WTC11 (cell line): ENCODE data around the gene TLR10. TPM values are rescaled to one million over a fixed set of nuclear protein-coding genes. Genes with fewer than 3 reads are reported as not detected.

Experiments used
- ATAC-seq: fragments of 200-7000 bp; cut with Tn5 transposase; 2 replicates; pipeline ENCODE4 v1.10.0; 2021; ENCODE audit warnings: mild to moderate bottlenecking, moderate library complexity
- CTCF ChIA-PET: fragments of 300-600 bp; sonication (Branson Sonifier 250); formaldehyde crosslinking; loops from one replicate; lab custom pipeline; 2021; ENCODE audit warnings: antibody characterized with exemption; lab: Charles Lee
- POLR2A ChIA-PET: fragments of 350-600 bp; sonication (Branson Sonifier 250); formaldehyde crosslinking; loops from one replicate; lab custom pipeline; 2021; ENCODE audit warnings: antibody characterized with exemption; lab: Charles Lee
- DNase-seq: peaks from one replicate; pipeline ENCODE4 v3.0.0; 2021; ENCODE audit warnings: low spot score
- H3K27ac Mint-ChIP-seq: 2 replicates; pipeline ENCODE4 v1.8.0; 2021; ENCODE audit warnings: mixed read lengths
- H3K27me3 Mint-ChIP-seq: 2 replicates; pipeline ENCODE4 v1.8.0; 2021; ENCODE audit warnings: low read depth, mild to moderate bottlenecking, moderate library complexity, mixed read lengths
- H3K36me3 Mint-ChIP-seq: 2 replicates; pipeline ENCODE4 v1.8.0; 2021; ENCODE audit warnings: mixed read lengths
- H3K4me1 Mint-ChIP-seq: 2 replicates; pipeline ENCODE4 v1.8.0; 2022; ENCODE audit warnings: mixed read lengths
- H3K4me3 Mint-ChIP-seq: 2 replicates; pipeline ENCODE4 v1.8.0; 2021; ENCODE audit warnings: mild to moderate bottlenecking, moderate library complexity, mixed read lengths
- H3K9me3 Mint-ChIP-seq: 2 replicates; pipeline ENCODE4 v1.8.0; 2021; ENCODE audit warnings: mixed read lengths
- ESRRA ChIP-seq: sonication (generic); formaldehyde crosslinking; IDR thresholded peaks from 2 replicates; pipeline ENCODE4 v1.8.1; 2022; ENCODE audit warnings: mild to moderate bottlenecking, missing genetic modification reagents, borderline replicate concordance
- HMGA2 ChIP-seq: fragments of 250-450 bp; sonication (Bioruptor Pico); IDR thresholded peaks from 2 replicates; pipeline ENCODE4 v1.4.0; 2021; ENCODE audit warnings: mild to moderate bottlenecking, moderate library complexity
- KAT7 ChIP-seq: sonication (generic); formaldehyde crosslinking; IDR thresholded peaks from 2 replicates; pipeline ENCODE4 v1.8.1; 2023; ENCODE audit warnings: missing genetic modification reagents, mild to moderate bottlenecking, borderline replicate concordance
- NFATC4 ChIP-seq: fragments of 250-450 bp; sonication (Bioruptor Pico); IDR thresholded peaks from 2 replicates; pipeline ENCODE4 v1.9.0; 2021; ENCODE audit warnings: mild to moderate bottlenecking
- NR2C2 ChIP-seq: sonication (generic); formaldehyde crosslinking; IDR thresholded peaks from 2 replicates; pipeline ENCODE4 v1.8.0; 2022; ENCODE audit warnings: mild to moderate bottlenecking, missing genetic modification reagents
- PRRX2 ChIP-seq: fragments of 250-450 bp; sonication (Bioruptor Pico); IDR thresholded peaks from 2 replicates; pipeline ENCODE4 v1.8.0; 2021; ENCODE audit warnings: mild to moderate bottlenecking
- SOX15 ChIP-seq: fragments of 250-450 bp; sonication (Bioruptor Pico); IDR thresholded peaks from 2 replicates; pipeline ENCODE4 v1.9.0; 2021; ENCODE audit warnings: mild to moderate bottlenecking
- TCF7 ChIP-seq: sonication (generic); formaldehyde crosslinking; IDR thresholded peaks from 2 replicates; pipeline ENCODE4 v1.8.0; 2022; ENCODE audit warnings: mild to moderate bottlenecking, low read depth, missing genetic modification reagents, moderate library complexity
- TEAD4 ChIP-seq: sonication (generic); formaldehyde crosslinking; IDR thresholded peaks from 2 replicates; pipeline ENCODE4 v1.8.0; 2022; ENCODE audit warnings: mild to moderate bottlenecking, missing genetic modification reagents
- ZNF121 ChIP-seq: sonication (generic); formaldehyde crosslinking; IDR thresholded peaks from 2 replicates; pipeline ENCODE4 v1.8.0; 2023; ENCODE audit warnings: missing genetic modification reagents
- ZNF423 ChIP-seq: fragments of 250-450 bp; sonication (Bioruptor Pico); IDR thresholded peaks from 2 replicates; pipeline ENCODE4 v2.1.2; 2022; ENCODE audit warnings: mild to moderate bottlenecking, moderate library complexity
- total RNA-seq: library from RNA; stranded (reverse); gene quantifications from 3 replicates; pipeline ENCODE4 v1.2.3, GENCODE V29; 2021
- TF ChIP-seq, protein P1 (sequence below): fragments of 250-450 bp; sonication (Bioruptor Pico); IDR thresholded peaks from 2 replicates; pipeline ENCODE4 v2.1.2; 2022; ENCODE audit warnings: mild to moderate bottlenecking, moderate library complexity
- TF ChIP-seq, protein P2 (sequence below): sonication (generic); formaldehyde crosslinking; IDR thresholded peaks from 2 replicates; pipeline ENCODE4 v1.8.0; 2022; ENCODE audit warnings: mild to moderate bottlenecking, missing genetic modification reagents
- TF ChIP-seq, protein P3 (sequence below): sonication (generic); formaldehyde crosslinking; conservative IDR thresholded peaks from 2 replicates; pipeline ENCODE4 v1.8.1; 2022; ENCODE audit warnings: mild to moderate bottlenecking, missing genetic modification reagents
- TF ChIP-seq, protein P4 (sequence below): fragments of 250-450 bp; sonication (Bioruptor Pico); IDR thresholded peaks from 2 replicates; pipeline ENCODE4 v1.8.0; 2021; ENCODE audit warnings: mild to moderate bottlenecking
- TF ChIP-seq, protein P5 (sequence below): sonication (generic); formaldehyde crosslinking; IDR thresholded peaks from 2 replicates; pipeline ENCODE4 v1.8.1; 2023; ENCODE audit warnings: mild to moderate bottlenecking, moderate library complexity, missing genetic modification reagents
- TF ChIP-seq, protein P6 (sequence below): sonication (generic); formaldehyde crosslinking; IDR thresholded peaks from 2 replicates; pipeline ENCODE4 v1.8.1; 2022; ENCODE audit warnings: mild to moderate bottlenecking, moderate library complexity, missing genetic modification reagents
- TF ChIP-seq, protein P7 (sequence below): sonication (generic); formaldehyde crosslinking; IDR thresholded peaks from 2 replicates; pipeline ENCODE4 v1.8.0; 2023; ENCODE audit warnings: missing genetic modification reagents, mild to moderate bottlenecking, borderline replicate concordance
- TF ChIP-seq, protein P8 (sequence below): sonication (generic); formaldehyde crosslinking; IDR thresholded peaks from 2 replicates; pipeline ENCODE4 v1.8.1; 2023; ENCODE audit warnings: mild to moderate bottlenecking, missing genetic modification reagents, moderate library complexity

The TLR10 gene
- total RNA-seq, 1 experiment from 2014 or later, result not detected

DNA sequence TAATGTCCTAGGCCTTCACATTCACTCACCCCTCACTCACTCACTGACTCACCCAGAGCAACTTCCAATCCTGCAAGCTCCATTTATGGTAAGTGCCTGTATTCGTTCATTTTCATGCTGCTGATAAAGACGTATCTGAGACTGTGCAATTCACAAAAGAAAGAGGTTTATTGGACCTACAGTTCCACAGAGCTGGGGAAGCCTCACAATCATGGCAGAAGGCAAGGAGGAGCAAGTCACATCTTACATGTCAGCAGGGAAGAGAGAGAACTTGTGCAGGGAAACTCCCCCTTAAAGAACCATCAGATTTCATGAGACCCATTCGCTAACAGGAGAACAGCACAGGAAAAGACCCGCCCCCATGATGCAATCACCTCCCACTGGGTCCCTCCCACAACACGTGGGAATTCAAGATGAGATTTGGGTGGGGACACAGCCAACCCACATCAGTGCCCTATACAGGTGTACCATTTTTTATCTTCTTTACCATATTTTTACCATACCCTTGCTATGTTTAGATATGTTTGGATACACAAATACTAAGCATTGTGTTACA, 40.0 kb upstream of the TLR10 start (continued):
- TF ChIP-seq, protein P1, sequence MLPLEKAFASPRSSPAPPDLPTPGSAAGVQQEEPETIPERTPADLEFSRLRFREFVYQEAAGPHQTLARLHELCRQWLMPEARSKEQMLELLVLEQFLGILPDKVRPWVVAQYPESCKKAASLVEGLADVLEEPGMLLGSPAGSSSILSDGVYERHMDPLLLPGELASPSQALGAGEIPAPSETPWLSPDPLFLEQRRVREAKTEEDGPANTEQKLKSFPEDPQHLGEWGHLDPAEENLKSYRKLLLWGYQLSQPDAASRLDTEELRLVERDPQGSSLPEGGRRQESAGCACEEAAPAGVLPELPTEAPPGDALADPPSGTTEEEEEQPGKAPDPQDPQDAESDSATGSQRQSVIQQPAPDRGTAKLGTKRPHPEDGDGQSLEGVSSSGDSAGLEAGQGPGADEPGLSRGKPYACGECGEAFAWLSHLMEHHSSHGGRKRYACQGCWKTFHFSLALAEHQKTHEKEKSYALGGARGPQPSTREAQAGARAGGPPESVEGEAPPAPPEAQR (CRISPR knock-in tag), result no peak
- no peak for TF ChIP-seq HMGA2 (CRISPR knock-in tag)

DNA sequence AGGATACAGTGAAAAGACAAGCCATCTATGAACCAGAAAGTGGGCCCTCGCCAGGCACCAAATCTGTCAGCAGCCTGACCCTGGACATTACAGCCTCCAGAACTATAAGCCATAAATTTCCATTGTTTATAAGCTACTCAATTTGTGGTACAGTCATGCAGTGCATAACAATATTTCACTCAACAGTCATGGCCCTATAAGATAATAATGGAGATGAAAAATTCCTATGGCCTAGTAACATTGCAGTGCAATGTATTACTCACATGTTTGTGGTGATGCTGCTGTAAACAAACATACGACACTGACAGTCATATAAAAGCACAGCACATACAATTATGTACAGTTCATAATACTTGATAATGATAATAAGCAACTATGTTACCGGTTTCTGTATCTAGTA, 38.9 kb upstream of the TLR10 start:
- TF ChIP-seq PRRX2 (CRISPR knock-in tag), result no peak
- TF ChIP-seq, protein P2, sequence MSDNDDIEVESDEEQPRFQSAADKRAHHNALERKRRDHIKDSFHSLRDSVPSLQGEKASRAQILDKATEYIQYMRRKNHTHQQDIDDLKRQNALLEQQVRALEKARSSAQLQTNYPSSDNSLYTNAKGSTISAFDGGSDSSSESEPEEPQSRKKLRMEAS (CRISPR knock-in tag), result no peak
- TF ChIP-seq, protein P3, sequence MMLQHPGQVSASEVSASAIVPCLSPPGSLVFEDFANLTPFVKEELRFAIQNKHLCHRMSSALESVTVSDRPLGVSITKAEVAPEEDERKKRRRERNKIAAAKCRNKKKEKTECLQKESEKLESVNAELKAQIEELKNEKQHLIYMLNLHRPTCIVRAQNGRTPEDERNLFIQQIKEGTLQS (CRISPR knock-in tag), result no peak
- TF ChIP-seq TEAD4 (CRISPR knock-in tag), result no peak
- TF ChIP-seq, protein P4, sequence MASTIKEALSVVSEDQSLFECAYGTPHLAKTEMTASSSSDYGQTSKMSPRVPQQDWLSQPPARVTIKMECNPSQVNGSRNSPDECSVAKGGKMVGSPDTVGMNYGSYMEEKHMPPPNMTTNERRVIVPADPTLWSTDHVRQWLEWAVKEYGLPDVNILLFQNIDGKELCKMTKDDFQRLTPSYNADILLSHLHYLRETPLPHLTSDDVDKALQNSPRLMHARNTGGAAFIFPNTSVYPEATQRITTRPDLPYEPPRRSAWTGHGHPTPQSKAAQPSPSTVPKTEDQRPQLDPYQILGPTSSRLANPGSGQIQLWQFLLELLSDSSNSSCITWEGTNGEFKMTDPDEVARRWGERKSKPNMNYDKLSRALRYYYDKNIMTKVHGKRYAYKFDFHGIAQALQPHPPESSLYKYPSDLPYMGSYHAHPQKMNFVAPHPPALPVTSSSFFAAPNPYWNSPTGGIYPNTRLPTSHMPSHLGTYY (CRISPR knock-in tag), result no peak
- no peak for TF ChIP-seq NFATC4
- TF ChIP-seq SOX15, result no peak
- TF ChIP-seq, protein P5, sequence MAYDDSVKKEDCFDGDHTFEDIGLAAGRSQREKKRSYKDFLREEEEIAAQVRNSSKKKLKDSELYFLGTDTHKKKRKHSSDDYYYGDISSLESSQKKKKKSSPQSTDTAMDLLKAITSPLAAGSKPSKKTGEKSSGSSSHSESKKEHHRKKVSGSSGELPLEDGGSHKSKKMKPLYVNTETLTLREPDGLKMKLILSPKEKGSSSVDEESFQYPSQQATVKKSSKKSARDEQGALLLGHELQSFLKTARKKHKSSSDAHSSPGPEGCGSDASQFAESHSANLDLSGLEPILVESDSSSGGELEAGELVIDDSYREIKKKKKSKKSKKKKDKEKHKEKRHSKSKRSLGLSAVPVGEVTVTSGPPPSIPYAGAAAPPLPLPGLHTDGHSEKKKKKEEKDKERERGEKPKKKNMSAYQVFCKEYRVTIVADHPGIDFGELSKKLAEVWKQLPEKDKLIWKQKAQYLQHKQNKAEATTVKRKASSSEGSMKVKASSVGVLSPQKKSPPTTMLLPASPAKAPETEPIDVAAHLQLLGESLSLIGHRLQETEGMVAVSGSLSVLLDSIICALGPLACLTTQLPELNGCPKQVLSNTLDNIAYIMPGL (CRISPR knock-in tag), result no peak
- no peak for TF ChIP-seq TCF7 (CRISPR knock-in tag)
- TF ChIP-seq ZNF423 (CRISPR knock-in tag), result no peak
- TF ChIP-seq ESRRA (CRISPR knock-in tag), result no peak
- TF ChIP-seq, protein P6, sequence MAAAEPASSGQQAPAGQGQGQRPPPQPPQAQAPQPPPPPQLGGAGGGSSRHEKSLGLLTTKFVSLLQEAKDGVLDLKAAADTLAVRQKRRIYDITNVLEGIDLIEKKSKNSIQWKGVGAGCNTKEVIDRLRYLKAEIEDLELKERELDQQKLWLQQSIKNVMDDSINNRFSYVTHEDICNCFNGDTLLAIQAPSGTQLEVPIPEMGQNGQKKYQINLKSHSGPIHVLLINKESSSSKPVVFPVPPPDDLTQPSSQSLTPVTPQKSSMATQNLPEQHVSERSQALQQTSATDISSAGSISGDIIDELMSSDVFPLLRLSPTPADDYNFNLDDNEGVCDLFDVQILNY, result no peak
- no peak for TF ChIP-seq ZNF121 (CRISPR knock-in tag)
- TF ChIP-seq, protein P7, sequence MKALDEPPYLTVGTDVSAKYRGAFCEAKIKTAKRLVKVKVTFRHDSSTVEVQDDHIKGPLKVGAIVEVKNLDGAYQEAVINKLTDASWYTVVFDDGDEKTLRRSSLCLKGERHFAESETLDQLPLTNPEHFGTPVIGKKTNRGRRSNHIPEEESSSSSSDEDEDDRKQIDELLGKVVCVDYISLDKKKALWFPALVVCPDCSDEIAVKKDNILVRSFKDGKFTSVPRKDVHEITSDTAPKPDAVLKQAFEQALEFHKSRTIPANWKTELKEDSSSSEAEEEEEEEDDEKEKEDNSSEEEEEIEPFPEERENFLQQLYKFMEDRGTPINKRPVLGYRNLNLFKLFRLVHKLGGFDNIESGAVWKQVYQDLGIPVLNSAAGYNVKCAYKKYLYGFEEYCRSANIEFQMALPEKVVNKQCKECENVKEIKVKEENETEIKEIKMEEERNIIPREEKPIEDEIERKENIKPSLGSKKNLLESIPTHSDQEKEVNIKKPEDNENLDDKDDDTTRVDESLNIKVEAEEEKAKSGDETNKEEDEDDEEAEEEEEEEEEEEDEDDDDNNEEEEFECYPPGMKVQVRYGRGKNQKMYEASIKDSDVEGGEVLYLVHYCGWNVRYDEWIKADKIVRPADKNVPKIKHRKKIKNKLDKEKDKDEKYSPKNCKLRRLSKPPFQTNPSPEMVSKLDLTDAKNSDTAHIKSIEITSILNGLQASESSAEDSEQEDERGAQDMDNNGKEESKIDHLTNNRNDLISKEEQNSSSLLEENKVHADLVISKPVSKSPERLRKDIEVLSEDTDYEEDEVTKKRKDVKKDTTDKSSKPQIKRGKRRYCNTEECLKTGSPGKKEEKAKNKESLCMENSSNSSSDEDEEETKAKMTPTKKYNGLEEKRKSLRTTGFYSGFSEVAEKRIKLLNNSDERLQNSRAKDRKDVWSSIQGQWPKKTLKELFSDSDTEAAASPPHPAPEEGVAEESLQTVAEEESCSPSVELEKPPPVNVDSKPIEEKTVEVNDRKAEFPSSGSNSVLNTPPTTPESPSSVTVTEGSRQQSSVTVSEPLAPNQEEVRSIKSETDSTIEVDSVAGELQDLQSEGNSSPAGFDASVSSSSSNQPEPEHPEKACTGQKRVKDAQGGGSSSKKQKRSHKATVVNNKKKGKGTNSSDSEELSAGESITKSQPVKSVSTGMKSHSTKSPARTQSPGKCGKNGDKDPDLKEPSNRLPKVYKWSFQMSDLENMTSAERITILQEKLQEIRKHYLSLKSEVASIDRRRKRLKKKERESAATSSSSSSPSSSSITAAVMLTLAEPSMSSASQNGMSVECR (CRISPR knock-in tag), result no peak
- no peak for TF ChIP-seq KAT7
- no peak for TF ChIP-seq NR2C2 (CRISPR knock-in tag)
- TF ChIP-seq, protein P8, sequence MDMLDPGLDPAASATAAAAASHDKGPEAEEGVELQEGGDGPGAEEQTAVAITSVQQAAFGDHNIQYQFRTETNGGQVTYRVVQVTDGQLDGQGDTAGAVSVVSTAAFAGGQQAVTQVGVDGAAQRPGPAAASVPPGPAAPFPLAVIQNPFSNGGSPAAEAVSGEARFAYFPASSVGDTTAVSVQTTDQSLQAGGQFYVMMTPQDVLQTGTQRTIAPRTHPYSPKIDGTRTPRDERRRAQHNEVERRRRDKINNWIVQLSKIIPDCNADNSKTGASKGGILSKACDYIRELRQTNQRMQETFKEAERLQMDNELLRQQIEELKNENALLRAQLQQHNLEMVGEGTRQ (CRISPR knock-in tag), result no peak
- ATAC-seq, result no peak
- CTCF ChIA-PET, result no interaction called here
- peaks cover 7% of the 10 kb centered on the region for H3K36me3 Mint-ChIP-seq
- no peak overlapping the region for H3K27ac Mint-ChIP-seq
- peaks cover 32% of the 10 kb centered on the region for H3K9me3 Mint-ChIP-seq
- POLR2A ChIA-PET, result no interaction called here
- H3K27me3 Mint-ChIP-seq, result peaks cover 2% of the 10 kb centered on the region; the same call in 1 of the 2 replicates
- H3K4me3 Mint-ChIP-seq, result no peak overlapping the region
- DNase-seq, result no peak
- no peaks in the 10 kb centered on the region for H3K4me1 Mint-ChIP-seq
